ENCODE measurements around the gene ZNF205.

Gene ZNF205

DNA sequence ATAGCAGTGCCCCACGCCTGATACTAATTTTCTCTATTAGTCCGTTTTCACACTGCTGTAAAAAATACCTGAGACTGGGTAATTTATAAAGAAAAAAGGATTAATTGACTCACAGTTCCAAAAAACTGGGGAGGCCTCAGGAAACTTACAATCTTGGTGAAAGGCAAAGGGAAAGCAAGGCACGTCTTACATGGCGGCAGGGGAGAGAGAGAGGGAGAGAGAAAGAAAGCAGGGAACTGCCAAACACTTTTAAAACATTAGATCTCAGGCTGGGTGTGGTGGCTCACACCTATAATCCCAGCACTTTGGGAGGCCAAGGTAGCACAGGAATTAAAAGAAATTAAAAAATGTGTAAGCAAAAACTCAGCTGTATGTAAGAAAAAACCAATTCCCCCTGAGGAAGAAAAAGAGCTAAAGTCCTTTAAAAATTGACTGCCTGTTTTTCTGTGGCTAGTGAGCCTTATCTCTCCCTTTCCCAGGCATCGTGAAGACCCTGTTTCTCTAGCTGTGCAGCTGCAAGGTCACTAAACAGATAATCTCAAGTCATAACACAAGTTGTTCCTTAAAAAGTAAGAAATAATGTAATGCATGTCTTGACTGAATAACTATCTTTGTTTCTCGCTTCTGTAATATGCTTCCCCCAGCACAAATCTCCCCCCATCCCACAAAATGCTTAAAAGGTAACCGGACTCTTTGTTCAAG lies 27.3 kb upstream of the ZNF205 start:
- no peak for DNase-seq (ENCODE audit: low read depth in 2 of 2)

DNA sequence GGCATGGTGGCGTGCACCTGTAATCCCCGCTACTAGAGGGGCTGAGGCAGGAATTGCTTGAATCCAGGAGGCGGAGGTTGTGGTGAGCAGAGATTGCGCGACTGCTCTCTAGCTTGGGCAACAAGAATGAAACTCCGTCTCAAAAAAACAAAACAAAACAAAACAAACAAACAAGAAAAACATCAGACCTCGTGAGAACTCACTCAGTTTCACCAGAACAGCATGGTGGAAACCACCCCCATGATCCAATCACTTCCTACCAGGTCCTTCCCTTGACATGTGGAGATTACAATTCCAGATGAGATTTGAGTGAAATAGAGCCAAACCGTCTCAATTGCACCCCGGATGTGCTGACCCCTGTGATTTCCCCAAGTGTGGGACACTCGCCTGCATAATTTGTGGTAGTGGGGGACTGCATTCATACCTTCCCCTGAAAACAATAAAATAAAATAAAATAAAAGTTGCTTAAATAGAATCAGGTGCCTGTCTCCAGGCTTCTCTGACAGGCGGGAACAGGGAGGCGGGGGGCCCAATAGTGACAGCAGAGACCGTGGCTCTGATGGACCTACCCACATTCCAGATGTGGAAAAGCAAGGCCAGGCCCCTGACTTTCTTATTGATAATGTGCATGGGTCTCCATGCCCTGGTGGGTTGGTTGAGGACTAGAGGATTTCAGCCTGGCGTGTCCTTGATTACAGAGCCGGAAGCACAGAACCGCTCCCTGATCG lies 26.4 kb upstream of the ZNF205 start:
- DNase-seq (ENCODE audit: low read depth in 2 of 2): no peak

DNA sequence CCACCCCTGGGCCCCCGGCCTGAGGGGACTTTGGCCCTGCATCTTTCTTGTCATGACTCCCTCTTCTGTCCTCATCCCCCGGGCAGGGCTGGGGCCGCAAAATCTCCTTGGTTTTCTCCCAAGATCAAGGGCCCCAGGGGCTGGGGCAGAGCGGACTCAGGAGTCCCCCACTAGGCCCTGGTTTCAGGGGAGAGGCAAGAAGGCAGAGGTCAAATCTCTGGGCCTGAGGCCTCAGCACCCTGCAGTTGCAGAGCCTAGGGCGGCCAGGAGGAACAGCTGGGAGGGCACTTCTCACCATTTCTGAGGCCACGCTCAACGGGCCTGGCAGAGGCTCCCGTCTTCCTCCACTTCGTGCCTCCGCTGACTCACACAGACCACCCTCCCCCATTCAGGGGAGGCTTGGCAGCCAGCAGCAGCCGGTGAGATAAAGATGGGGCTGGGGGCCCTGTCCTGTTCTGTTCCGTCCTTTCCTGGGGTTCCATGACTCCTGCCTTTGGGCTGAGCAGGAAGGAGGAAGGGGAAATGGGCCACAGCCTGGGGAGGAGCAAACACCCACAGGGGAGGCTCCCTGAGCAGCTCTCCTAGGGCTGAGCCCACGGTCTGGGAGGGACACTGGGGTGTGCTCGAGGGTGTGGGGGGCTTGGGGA lies 25.7 kb upstream of the ZNF205 start:
- DNase-seq (ENCODE audit: low read depth in 2 of 2): no peak

DNA sequence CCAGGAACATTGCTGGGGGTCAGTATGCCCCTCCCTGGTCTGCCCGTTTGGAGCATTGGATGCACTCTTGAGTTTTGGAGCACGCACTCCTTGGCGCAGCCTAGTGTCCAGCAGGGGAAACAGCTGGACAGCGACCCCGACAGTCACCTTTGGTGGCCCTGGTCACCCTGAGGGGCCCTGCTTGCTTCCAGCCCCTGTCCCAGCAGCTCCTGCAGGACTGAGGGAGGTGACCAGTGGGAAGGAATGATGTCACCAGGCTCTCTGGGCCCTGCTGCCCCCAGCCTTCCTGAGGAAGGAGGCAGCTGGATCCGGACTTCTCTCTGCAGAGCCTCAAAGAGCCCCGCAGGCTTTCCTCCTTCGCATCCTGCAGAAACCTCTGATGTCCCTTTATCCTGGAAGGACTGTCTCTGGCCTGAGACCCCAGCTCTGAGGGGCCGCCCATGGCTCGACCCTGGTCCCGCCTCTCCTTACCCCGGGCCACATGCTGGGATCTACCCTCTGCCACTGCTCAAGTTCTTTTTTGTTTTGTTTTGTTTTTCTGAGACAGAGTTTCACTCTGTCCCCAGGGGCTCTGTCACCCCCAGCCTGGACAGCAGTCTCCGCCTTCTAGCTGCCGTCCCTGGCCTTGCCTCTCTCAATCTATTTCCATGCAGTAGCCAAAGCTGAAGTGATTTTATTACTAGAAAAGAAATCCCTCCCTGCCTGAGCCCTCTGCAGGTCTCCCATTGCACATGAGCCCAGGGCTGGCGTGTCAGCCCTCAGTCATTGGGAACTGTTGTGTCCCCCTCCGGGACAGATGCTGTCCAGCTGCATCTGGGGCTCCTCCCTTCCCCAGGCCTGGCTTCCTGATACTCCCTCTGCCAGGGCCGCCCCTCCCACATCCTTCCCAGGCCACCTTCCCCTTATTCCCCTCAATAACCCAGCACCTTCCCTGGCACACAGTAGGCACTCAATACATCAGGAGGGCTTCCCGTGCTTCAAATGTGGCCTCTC lies 24.8 kb upstream of the ZNF205 start:
- DNase-seq (ENCODE audit: low read depth in 2 of 2): no peak

DNA sequence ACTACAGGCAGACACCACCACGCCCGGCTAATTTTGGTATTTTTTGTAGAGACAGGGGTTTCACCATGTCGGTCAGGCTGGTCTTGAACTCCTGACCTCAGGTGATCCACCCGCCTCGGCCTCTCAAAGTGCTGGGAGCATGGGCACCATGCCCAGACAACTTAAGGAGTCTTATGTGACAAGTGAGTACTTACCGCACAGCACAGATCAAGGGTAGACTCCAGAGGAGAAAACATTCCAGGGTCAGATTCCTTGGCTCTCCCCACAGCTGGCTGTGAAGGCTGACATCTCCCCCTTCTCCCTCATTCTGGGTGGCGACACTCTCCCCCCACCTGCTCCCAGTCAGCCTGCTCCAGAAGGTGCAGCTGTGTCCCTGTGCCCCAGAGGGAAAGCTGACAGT lies 23.9 kb upstream of the ZNF205 start:
- no peak for DNase-seq (ENCODE audit: low read depth in 2 of 2)

DNA sequence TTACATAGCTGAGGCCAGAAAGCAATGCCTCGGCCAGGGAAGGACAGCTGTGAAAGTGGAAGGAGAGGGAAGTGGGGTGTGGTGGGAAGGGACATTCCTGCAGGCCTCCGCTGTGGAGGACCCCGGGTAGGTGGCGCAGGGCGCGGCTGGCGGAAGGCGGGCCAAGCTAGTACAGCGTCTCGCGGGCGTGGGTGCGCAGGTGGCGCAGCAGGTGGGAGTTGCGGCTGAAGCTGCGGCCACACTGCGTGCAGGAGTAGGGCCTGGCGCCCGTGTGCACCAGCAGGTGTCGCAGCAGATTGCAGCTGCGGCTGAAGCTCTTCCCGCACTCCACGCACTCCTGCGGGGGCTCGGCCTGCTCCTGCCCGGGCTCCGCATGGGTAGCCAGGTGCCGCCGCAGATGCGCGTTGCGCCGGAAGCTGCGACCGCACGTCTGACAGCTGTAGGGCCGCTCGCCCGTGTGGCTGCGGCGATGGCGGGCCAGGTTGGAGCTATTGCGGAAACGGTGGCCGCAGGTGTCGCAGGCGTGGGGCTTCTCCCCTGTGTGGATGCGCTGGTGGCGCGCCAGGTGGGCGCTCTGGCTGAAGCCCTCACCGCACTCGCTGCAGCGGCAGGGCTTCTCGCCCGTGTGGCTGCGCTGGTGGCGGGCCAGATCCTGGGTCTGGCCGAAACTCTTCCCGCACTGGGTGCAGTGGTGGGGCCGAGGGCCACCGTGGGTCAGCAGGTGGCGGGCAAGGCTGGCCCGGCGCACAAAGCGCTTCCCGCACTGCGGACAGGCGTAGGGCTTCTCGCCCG lies 23.3 kb upstream of the ZNF205 start:
- no peak for DNase-seq (ENCODE audit: low read depth in 2 of 2)

DNA sequence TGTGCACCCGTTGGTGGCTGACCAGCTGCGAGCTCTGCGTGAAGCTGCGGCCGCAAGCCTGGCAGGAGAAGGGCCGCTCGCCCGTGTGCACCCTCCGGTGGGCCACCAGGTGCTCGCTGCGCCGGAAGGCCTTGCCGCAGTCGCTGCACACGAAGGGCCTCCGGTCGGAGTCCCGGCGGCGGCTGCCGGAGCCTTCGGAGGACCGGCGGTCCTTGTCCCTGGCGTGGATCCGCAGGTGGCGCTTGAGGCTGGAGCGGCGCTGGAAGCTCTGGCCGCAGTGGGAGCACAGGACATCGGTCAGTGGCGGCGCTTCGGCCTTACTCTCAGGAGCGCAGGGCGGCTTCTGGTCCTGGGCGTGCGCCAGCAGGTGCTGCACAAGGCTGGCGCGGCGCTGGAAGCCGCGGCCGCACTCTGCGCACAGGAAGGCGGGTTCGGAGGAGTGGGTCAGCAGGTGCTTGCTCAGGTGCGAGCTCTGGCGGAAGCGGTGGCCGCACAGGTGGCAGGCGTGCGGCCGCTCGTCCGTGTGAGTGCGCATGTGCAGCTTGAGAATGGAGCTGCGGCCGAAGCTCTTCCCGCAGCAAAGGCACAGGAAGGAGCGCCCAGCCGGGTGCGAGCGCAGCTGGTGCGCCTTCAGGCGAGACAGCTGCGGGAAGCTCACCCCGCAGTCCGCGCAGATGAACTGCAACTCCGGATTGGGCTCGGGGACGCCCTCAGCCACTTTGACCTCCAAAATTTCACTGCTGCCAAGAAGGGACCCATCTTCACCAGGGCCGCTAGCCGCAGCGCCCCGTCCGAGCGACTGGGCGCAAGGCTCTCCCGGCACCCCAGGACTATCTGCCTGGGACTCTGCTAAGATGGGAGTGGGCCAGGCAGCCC lies 22.4 kb upstream of the ZNF205 start:
- DNase-seq (ENCODE audit: low read depth in 2 of 2): no peak

DNA sequence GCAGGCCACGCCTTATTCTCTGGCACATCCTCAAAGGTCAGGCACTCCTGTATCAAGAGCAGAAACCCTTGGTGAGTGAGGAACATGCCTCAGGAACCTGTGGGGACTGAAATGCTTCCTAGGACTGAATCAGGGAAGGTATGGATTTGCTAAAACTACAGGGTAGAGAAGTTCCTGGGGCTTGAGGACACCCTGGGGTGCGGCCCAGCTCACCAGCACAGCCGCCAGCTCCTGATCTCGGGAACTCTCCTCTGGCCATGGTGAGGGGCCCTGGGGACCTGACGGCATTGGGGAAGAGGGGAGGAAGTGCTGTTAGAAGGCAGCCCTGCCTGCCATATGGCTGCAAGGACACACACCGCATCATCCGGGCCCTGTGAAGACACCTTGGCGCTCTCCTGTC lies 20.8 kb upstream of the ZNF205 start:
- DNase-seq (ENCODE audit: low read depth in 2 of 2): no peak

DNA sequence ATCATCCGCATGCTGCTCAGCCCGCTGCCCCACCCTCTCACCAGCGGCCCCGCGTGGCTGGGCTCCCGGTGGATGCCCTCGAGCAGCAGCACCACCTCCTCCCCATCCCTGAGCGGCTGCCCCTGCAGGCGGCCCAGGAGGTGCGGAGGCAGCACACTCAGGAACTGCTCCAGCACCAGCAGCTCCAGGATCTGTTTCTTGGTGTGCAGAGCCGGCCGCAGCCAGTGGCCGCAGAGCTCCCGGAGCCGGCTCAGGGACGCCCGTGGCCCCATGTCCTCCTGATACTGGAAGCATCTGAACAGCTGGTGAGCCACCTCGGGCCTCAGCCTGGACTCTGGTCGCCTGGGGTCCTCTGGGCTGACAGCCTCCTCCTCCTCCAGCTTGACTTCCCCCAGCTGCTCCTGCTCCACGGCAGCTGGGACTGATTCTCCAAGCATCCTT lies 19.9 kb upstream of the ZNF205 start:
- DNase-seq (ENCODE audit: low read depth in 2 of 2): no peak

DNA sequence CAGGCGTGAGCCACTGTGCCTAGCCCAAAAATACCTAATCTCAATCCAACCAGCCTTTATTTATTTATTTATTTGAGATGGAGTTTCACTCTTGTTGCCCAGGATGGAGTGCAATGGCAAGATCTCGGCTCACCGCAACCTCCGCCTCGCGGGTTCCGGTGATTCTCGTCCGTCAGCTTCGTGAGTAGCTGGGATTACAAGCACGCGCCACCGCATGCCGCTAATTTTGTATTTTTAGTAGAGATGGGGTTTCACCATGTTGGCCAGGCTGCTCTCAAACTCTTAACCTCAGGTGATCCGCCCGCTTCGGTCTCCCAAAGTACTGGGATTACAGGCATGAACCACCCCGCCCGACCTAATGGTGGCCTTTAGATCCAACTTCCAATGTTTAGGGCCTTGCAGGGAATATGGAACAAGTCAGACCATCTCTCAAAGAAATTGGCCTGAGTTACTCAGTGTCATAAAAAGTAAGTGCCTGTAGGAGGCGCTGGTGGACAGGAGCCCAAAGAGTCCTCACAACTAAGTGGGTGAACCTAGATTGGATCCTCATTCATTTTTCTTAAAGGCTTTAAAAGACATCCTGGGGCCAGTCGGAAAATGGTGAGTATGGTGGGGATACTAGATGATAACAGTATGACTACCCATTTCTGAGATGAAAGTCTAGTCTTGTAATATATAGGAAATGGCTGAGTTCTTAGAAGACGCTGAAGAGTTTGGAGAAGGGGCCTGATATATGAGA lies 17.9 kb upstream of the ZNF205 start:
- no peak for DNase-seq (ENCODE audit: low read depth in 2 of 2)

DNA sequence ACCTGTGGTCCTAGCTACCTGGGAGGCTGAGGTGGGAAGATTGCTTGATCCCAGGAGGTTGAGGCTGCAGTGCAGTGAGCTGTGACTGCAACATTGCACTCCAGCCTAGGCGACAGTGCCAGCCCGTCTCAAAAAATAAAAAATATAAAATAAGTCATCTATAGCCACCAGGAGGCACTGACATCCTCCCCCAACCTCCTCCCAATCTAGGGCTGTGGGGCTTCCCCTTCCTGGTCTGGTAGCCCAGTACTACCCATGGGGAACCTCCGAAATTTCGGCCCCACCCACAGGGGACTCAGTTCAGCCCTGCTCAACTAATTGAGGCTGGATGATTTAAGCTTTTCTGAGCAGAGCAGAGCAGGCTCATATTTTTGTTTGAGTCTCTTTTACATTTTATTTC lies 16.5 kb upstream of the ZNF205 start:
- DNase-seq (ENCODE audit: low read depth in 2 of 2): no peak

DNA sequence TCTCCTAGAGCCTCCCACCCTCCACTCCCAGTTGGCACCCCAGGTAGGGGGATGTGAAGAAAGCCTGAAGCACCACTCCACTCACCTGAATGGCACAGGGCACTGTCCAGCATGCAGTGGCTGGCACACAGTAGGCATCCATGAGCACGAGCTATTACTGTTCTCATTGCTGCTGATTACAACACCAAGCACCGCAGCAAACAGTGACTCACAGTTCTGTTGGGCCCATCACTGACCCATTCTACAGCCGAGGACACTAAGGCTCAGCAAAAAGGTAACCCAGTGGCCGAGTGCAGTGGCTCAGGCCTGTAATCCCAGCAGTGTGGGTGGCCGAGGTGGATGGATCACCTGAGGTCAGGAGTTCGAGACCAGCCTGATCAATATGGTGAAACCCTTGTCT lies 16.0 kb upstream of the ZNF205 start:
- DNase-seq (ENCODE audit: low read depth in 2 of 2): no peak

DNA sequence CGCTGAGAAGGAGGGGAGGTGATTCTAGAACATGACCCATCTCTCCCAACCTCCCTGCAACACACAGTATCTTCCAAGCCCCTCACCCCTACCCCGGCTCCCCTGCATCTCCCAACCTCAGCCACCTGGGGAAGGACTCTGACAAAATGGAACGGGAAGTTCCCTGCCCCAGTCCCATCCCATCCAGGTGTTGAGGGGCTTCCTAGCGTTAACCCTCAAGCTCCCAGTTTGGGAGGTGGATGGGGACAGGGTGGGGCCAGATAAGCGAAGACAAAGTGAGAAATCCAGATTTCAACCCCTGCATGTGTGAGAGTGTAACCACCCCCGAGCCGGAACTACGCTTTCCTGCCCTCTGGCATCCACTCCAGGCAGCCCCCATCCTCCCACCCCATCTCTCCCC lies 15.1 kb upstream of the ZNF205 start:
- no peak for DNase-seq (ENCODE audit: low read depth in 2 of 2)

DNA sequence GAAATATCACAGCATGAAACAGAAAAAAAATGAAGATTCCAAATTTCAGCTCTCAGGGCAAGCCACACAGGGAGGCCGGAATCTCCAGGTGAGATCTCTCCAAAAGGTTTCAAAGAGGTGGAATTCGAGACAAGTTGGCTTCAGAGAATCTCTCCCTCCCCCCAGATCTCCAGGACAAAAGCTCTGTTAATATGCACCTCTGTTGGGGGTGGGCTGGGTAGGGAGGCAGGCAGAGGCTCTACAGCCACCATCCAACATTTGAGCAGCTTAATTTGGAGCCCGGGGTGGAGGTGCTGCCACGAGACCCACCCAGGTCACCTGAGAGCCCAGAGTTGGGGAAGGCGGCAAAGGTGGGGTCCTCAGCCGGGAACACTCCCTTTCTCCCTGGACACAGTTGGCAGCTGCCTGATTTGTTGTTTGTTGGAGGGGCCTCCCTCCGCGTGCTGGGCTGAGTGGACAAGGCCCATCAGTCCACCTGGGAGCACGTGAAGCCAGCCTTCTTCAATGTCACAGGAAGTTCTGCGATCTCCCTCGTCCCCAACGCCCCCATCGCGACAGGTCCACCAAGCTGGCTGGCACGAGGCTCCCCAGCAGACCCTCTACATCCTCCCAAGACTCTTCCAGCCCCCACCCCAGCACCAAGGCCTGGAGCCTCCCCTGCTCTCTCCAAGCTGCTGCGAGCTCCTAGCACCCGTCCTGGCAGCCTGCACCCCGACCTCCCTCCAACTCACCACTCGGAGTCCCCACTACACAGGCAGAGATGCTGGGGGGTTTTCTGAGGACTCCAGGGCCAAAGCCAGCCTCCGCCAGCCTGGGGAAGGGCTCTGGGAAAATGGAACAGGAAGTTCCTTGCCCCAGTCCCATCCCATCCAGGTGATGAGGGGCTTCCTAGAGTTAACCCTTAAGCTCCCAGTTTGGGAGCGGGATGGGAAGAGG lies 13.7 kb upstream of the ZNF205 start, which contains the start of gene ZSCAN10:
TSS of gene ZSCAN10 (minus strand) at position 836 of the 936 bp plus-strand sequence. CDS start 6,357 bp downstream, outside the sequence.
- no peak for DNase-seq (ENCODE audit: low read depth in 2 of 2)

DNA sequence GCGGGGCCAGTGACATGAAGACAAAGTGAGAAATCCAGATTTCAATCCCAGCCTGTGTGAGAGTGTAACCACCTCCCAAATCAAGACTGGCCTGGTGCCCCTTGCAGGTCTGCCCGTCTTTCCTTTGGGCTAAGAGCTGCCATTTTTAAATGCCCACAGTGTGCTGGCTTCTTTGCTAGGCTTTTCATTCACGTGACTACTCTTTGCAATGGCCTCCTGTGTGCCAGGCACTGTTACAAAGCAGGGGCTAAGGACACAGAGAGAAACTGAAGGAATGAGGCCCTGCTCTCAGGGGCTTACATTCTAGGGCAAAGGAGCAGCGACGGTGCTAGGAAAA lies 13.0 kb upstream of the ZNF205 start:
- no peak for DNase-seq (ENCODE audit: low read depth in 2 of 2)

DNA sequence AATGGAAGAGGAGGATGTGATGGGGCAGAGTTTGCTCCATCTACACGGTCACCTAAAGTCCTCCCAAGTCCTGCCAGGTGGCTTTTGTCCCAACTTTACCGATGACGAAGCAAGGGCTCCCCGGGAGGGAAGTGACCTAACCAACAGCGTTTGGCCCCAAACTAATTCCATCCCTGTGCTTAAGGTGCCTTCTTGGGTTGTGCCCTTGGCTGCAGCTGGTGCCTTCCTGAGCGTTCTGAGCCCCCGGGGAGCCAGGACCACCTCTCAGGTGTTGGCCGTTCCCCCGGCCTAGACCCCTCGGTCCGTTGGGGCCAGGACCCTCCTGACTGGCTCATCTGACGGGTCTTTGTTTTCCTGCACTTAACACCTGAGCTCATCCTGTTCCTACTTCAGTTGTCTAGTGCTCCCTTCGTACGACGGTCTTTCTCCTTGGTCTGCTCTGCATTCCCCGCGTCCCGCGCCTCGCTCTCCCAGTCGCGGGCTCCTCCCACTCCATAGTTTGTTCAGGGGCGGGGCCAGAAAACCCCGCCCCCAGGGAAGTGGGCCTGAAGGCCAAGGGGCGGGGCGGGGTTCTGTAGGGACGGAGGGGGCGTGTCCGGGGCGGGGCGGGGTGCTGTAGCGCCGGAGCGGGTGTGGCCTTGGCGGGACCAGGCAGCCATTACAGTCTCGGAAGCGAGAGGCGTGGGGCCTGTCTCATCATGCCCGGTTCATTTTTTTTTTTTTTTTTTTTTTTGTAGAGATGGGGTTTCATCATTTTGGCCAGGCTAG lies 12.5 kb upstream of the ZNF205 start:
- DNase-seq (ENCODE audit: low read depth in 2 of 2): peak; percentile 92 to 96
